ENCODE data around the gene ERICH2.

ERICH2 gene

DNA sequence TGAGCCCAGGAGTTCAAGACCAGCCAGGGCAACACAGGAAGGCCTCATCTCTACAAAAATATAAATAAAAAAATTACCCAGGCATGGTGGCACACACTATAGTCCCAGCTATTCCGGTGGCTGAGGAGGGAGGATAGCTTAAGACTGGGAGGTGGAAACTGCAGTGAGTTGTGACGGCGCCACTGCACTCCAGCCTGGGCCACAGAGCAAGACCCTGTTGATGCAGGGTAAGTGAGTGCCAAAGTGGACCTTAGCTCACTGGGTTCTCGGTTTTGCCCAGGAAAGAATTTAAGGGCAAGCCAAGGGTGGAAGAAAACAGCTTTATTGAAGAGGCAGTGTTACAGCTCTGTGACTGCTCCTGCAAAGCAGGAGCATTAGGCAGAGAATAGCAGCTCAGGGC is 6.9 kb upstream of the ERICH2 start:
- no peak for DNase-seq (ENCODE audit: low read depth)

- no peak for DNase-seq (ENCODE audit: low read depth)
Measured at GRCh38 chr2:170764880-170765261, 5.3 kb upstream of the ERICH2 start.

DNA sequence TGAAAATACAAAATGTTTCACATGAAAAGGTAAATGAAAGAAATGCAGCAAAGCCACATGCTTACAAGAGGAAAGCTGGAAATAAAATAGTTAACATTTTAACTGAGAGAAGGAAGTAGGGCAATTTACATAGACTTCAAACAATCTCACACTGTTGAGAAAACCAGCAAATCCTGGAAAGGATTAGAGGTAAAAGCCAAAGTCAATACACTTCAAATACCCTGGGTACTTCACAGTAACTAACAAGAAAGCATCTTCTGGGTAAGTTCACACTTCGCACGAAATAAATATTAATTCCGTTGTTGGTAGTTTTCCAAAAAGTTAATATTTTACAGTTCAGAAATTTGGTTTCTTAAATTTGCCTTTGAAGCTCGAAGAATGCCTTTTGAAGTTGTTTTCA is 3.5 kb upstream of the ERICH2 start:
- DNase-seq (ENCODE audit: low read depth), result no peak

GRCh38 chr2:170770606-170771420 is 635 bp downstream of the ERICH2 start:
- peak; percentile 27 for DNase-seq (ENCODE audit: low read depth)

DNA sequence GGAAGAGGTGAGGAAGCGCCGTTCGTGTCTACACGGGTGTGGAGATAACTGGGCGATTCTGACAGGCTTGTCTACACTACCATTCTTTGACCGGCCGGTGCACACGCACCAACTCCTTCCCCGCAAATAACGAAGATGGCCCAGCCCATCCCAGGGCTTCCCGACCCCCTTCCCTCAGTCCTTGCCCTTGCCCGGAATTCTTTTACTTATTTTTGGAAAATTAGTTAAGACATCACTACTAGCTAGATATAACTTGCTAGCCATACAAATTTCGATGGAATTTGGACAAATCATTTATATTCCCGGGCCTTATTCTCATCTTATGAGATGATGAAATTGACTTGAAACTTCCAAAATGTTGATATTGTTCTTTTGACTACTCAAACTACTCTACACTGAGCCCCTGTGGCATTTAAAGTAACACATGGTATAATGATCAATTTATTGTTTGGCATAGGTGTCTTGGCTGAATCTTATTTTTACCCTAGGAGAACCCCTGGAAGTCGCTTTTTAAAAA is 1.3 kb downstream of the ERICH2 start:
- DNase-seq (ENCODE audit: low read depth), result no peak

DNA sequence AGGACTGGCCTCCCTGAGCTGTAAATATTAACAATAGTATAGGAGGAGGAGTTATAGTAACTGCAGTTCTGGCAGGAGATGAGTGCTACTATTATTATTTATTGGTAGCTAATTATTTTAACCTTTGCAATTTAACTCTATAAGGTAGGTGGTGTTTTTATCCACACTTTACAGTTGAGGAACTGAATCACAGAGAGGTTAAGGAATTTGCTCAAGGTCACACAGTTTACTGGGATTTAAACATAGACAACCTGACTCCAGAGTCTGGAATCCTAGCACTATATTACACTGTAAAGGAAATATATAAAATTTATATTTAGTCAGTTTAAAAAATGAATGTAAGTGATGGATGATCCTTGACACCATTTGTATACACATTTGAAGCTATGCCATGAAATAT is 2.1 kb downstream of the ERICH2 start:
- DNase-seq (ENCODE audit: low read depth), result no peak

DNA sequence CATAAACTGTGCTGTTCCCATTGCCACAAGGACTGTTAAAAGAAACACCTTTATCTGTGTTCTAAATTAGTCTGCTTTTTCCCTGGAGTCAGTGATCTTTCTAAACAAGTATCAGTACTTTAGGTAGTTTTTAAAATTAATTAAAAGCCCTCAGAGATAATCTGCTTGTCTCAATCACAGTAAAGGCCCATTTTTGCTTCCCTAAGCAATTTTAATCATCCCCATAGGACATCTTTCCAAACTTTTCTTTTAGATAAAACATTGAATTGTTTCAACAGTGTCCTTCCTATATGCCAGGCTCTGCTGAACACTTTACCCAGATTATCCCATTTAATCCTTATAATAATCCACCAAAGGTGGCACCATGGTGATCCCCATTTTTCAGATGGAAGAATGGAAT is 3.9 kb downstream of the ERICH2 start:
- DNase-seq (ENCODE audit: low read depth), result no peak

DNA sequence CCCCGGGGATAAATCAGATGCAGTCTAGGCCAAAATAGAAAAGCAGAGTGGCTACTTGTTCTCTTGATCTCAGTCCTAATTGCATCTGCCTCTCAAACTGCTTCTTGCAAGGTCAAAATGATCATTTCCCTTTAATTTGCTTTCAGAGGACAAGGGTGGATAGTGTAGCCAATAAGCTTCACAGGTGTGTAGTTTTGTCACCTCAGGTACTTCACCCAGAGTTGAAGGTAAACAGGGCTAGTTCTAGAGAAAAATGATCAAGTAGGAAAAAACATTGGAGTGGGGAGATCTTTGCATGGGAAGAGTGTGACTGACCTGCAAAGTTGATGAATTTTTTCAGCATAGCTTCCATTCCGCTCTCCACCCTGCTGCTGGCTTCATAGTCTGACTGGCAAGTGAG is 8.7 kb downstream of the ERICH2 start:
- no peak for DNase-seq (ENCODE audit: low read depth)

GRCh38 chr2:170779304-170779703 is 9.1 kb downstream of the ERICH2 start:
- no peak for DNase-seq (ENCODE audit: low read depth)

DNA sequence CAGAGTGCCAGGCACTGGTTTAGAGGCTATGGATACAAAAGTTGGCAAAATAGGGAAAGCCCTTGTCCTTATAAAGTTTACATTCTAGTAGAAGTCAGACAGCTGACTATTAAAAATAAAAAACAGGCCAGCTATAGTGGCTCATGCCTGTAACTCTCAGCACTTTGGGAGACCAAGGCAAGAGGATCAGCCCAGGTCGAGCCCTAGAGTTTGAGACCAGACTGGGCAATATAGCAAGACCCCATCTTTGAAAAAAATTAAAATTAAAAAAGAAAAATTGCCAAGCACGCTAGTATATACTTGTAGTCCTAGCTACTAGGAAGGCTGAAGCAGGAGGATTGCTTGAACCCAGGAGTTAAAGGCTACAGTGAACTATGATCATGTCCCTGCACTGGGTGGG is 12.5 kb downstream of the ERICH2 start:
- no peak for DNase-seq (ENCODE audit: low read depth)

GRCh38 chr2:170783549-170783948 is 13.4 kb downstream of the ERICH2 start:
- DNase-seq (ENCODE audit: low read depth), result no peak

GRCh38 chr2:170798996-170799395 is 28.8 kb downstream of the ERICH2 start:
- no peak for DNase-seq (ENCODE audit: low read depth)

- no peak for DNase-seq (ENCODE audit: low read depth)
Measured at GRCh38 chr2:170806548-170806947, 36.4 kb downstream of the ERICH2 start.

GRCh38 chr2:170812710-170813600 is 42.8 kb downstream of the ERICH2 start:
- no peak for DNase-seq (ENCODE audit: low read depth)

DNA sequence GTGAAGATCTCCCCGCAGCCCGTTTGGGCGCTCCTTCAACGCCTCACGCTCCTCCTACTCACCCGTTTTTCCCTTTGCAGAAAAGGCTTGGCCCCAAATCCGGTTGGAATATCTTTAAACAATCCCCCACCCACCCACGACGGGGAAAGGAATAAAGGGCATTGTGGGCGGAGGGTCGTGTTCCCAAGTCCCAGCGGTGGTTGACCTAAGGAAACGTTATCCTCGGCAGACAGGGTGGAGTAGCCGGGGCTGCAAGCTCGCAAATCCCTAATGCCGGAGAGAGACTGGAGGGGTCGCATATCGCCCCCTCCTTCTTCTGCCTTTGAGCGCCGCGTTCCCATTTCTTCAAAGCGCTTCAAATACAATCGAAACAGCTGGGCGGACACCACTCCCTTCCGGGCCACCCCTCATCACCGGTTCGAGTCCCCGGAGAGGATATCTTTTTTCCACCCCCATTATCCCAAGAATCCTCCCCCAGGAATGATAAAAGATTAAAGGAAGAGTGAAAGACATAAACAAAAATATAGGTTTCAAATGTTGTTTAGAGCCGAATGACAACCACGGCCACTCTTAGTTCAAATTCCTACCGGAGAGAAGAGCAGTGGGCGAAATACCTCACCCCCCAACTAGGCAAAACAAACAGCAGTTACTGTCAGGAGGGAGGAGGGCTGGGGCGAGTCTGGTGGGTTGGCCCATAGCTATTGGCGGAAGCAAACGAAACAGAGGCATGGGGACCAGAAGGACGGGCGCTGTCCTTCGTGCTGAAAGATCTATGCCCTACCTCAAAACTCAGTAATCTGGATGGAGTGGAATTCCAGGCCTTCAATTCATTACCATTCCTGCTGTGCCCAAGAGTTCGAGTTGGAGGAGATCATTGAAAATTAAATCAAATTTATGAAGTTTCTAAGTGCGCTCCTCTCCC is 43.7 kb downstream of the ERICH2 start:
- no peak for DNase-seq (ENCODE audit: low read depth)

DNA sequence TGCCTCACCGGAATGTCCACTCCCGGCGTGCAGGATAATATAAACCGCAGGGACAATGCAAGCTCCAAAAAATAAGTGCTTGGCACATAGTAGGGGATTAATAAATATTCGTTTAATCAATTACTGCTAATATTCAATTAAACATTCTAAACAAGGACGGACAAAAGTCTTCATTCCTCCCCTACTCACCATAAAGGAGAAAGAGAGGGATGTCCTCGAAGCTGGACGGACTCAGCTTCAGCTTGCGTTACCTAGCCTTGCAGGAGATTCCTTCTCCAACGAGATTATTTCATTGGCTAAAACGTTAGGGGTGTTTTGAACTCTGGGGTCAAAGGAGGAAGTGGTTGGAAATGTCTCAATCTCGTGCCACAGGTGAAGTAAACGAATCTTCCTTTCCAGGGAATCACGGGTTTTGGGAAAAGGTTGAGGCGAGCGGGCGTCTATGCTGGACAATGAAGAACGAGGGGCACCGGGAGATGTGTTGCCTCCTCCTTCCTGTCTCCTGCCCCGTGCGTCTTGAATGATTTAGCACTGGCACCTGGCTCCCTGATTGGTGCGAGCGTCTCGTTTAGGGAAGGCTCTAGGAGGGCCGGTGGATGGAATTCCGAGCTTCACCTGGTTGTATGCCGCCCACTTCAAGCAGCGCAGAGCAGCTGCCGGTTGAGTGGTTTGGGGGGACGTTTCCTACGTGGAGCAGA is 44.5 kb downstream of the ERICH2 start:
- DNase-seq (ENCODE audit: low read depth), result no peak

- DNase-seq (ENCODE audit: low read depth), result no peak
Measured at GRCh38 chr2:170815311-170815710, 45.1 kb downstream of the ERICH2 start.

DNA sequence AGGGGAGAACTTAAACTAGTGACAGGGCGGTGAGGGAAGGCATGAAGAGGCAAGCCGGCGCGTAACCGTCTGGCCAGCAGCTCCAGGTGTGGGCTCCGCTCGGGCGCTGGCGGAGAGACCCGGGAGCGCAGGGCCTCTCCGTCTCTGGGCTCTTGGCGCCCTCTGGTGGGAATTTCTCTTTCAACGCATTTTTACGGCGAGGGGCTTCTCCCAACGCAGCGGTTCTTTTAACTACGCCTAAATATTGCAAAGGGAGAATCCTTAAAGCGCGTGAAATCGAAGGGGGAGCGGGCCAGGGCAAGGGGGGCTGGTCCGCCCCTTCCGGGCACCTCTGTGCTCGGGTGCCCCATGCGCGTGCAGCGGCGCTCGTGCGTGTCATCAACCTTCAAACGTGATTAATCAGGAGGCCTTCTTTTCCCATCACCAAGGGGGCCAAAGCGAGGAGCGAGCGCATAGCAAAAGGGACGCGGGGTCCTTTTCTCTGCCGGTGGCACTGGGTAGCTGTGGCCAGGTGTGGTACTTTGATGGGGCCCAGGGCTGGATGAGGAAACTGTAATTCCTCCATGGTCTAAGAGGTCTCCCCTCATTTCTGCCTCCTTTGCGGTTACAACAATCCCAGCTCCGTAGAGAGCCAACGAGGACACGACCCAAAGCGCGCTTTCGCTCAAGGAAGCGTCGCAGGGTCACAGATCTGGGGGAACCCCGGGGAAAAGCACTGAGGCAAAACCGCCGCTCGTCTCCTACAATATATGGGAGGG is 45.7 kb downstream of the ERICH2 start:
- DNase-seq (ENCODE audit: low read depth), result peak; percentile 24

DNA sequence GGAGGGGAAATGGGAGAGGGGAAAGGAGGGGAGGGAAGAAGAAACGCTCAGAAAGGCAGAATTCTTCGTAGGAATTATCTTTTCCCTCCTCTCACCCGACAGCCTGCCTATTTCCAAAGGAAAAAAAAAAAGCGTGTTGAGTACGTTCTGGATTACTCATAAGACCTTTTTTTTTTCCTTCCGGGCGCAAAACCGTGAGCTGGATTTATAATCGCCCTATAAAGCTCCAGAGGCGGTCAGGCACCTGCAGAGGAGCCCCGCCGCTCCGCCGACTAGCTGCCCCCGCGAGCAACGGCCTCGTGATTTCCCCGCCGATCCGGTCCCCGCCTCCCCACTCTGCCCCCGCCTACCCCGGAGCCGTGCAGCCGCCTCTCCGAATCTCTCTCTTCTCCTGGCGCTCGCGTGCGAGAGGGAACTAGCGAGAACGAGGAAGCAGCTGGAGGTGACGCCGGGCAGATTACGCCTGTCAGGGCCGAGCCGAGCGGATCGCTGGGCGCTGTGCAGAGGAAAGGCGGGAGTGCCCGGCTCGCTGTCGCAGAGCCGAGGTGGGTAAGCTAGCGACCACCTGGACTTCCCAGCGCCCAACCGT is 46.4 kb downstream of the ERICH2 start, which contains the start of gene GAD1:
Gene GAD1 (plus strand): TSS at position 384 of the 589 bp plus-strand sequence. CDS start 1,705 bp downstream, outside the sequence.
- no peak for DNase-seq (ENCODE audit: low read depth)

All from stimulated activated CD8-positive, alpha-beta memory T cell treated with anti-CD3 and anti-CD28 coated beads, Interleukin-12 subunit alpha, Interleukin-12 subunit beta, amount 100 ng/mL, for 1 hour (primary cell).